Astrocyte (in vitro differentiated cells and primary cell): ENCODE results near the gene PTCH1.

Source experiments
- CTCF ChIP-seq: IDR thresholded peaks from 2 replicates; pipeline ENCODE4 v1.5.1; 2011; ENCODE audit warnings: low read depth, mild to moderate bottlenecking, inconsistent platforms, low read length, moderate library complexity; ENCODE audit not compliant: insufficient read depth
- EZH2 ChIP-seq: IDR thresholded peaks from 2 replicates; pipeline ENCODE4 v1.6.1; 2012; ENCODE audit warnings: mild to moderate bottlenecking, low read length, inconsistent platforms; ENCODE audit not compliant: insufficient read depth

GRCh38 chr9:95407524-95407923 lies 109.2 kb downstream of the PTCH1 start:
- TF ChIP-seq CTCF: no peak
- TF ChIP-seq EZH2: no peak
